ENCODE results near the gene BEGAIN. TPM values are rescaled to one million over a fixed set of nuclear protein-coding genes. Genes with fewer than 3 reads are reported as not detected.

Gene BEGAIN
- polyA plus RNA-seq, 2 of the 4 experiments (the other 2 are of a cell fraction): 1.4 to 3.7 TPM

- TF ChIP-seq REST (IDR thresholded peaks at IDR 0.05) (no peak), EHMT2 (IDR thresholded peaks at IDR 0.05; ENCODE audit: low read depth) (no peak)
Measured at GRCh38 chr14:100604121-100604501, 16.9 kb upstream of the BEGAIN start (continued).

GRCh38 chr14:100603341-100604120, 16.3 kb upstream of the BEGAIN start:
- no peak for FAIRE-seq
- POLR2A ChIA-PET: no interaction called here
- no peak for DNase-seq (ENCODE audit: low read depth in 1 of 2, low spot score in 1 of 2)
- WGBS (ENCODE audit: missing lambda C conversion rate): 64% methylated on average over 17 of the region's 18 CpGs
- H3K4me2 ChIP-seq: no peak overlapping the region
- CTCF ChIA-PET: interaction anchor here (1.1 to 1.2 kb wide), 2 partner anchors 37 to 42 kb away, joined by 3 read pairs; no protein-coding TSS in a partner anchor
- H3K9me3 ChIP-seq: peaks cover 17% of the 10 kb centered on the region
- no peak overlapping the region for H3K4me3 ChIP-seq
- no peak overlapping the region for H3K27ac ChIP-seq
- no peak for TF ChIP-seq MAZ (IDR thresholded peaks at IDR 0.05; ENCODE audit: borderline replicate concordance, low read depth, low read length)
- no peak for TF ChIP-seq SREBF2 (IDR thresholded peaks at IDR 0.05)
- no peak for TF ChIP-seq RNF2 (IDR thresholded peaks at IDR 0.05; ENCODE audit: borderline replicate concordance, low read depth)
- no peak for TF ChIP-seq EHF (CRISPR knock-in tag; IDR thresholded peaks at IDR 0.05)
- no peak for TF ChIP-seq HDAC2 (IDR thresholded peaks at IDR 0.05)
- no peak for TF ChIP-seq RFX5 (IDR thresholded peaks at IDR 0.05)
- TF ChIP-seq FOSB (CRISPR knock-in tag; IDR thresholded peaks at IDR 0.05): no peak
- no peak for TF ChIP-seq HEYL (CRISPR knock-in tag; IDR thresholded peaks at IDR 0.05)
- no peak for TF ChIP-seq MAFK (IDR thresholded peaks at IDR 0.05; ENCODE audit: partially characterized antibody)
- TF ChIP-seq KDM5A (IDR thresholded peaks at IDR 0.05): no peak
- no peak for TF ChIP-seq CHD4 (IDR thresholded peaks at IDR 0.05; ENCODE audit: borderline replicate concordance)
- TF ChIP-seq POLR2AphosphoS2 (conservative IDR thresholded peaks at IDR 0.05; ENCODE audit: low read length): no peak
- no peak for TF ChIP-seq ELK1 (IDR thresholded peaks at IDR 0.05; ENCODE audit: low read depth, low read length)
- no peak for TF ChIP-seq USF2 (IDR thresholded peaks at IDR 0.05)
- TF ChIP-seq EP300 (IDR thresholded peaks at IDR 0.05): no peak
- TF ChIP-seq MAX (IDR thresholded peaks at IDR 0.05): no peak
- TF ChIP-seq ZFP36 (IDR thresholded peaks at IDR 0.05; ENCODE audit: borderline replicate concordance, partially characterized antibody): no peak
- no peak for TF ChIP-seq KDM1A (IDR thresholded peaks at IDR 0.05; ENCODE audit: low read depth)
- no peaks in the 10 kb centered on the region for H3K4me1 ChIP-seq
- ATAC-seq: no peak

All from A549 (cell line).